SK-N-SH treated with all-trans-retinoic acid at 6 μM for 48 hours (cell line): ENCODE results near the gene EPHB2.
A peak's percentile ranks its signal among the peaks of the same experiment; 100 is the strongest.

ENCODE experiments used
- ATAC-seq: fragments of 200-7000 bp; cut with Tn5 transposase; 3 replicates; pipeline ENCODE4 v1.9.1; 2020; ENCODE audit warnings: mild to moderate bottlenecking, moderate library complexity
- BACH2 ChIP-seq: fragments of 250-450 bp; sonication (Bioruptor Pico); IDR thresholded peaks from 2 replicates; pipeline ENCODE4 v1.9.0; 2021; ENCODE audit warnings: mild to moderate bottlenecking, borderline replicate concordance
- CSDC2 ChIP-seq: fragments of 250-450 bp; sonication (Bioruptor Pico); IDR thresholded peaks from 2 replicates; pipeline ENCODE4 v1.5.0; 2020; ENCODE audit warnings: mild to moderate bottlenecking, moderate library complexity
- ESRRG ChIP-seq: fragments of 250-450 bp; sonication (Bioruptor Pico); IDR thresholded peaks from 2 replicates; pipeline ENCODE4 v1.6.1; 2021; ENCODE audit warnings: mild to moderate bottlenecking
- GLIS3 ChIP-seq: fragments of 250-450 bp; sonication (Bioruptor Pico); IDR thresholded peaks from 2 replicates; pipeline ENCODE4 v1.5.0; 2020; ENCODE audit warnings: mild to moderate bottlenecking, moderate library complexity
- ISL1 ChIP-seq: fragments of 250-450 bp; sonication (Bioruptor Pico); IDR thresholded peaks from 2 replicates; pipeline ENCODE4 v2.1.2; 2022; ENCODE audit warnings: mild to moderate bottlenecking, moderate library complexity
- RARB ChIP-seq: fragments of 250-450 bp; sonication (Bioruptor Pico); IDR thresholded peaks from 2 replicates; pipeline ENCODE4 v1.8.0; 2021; ENCODE audit warnings: mild to moderate bottlenecking, moderate library complexity
- SNAI2 ChIP-seq: fragments of 250-450 bp; sonication (Bioruptor Pico); IDR thresholded peaks from 2 replicates; pipeline ENCODE4 v1.5.0; 2020; ENCODE audit warnings: mild to moderate bottlenecking, moderate library complexity
- TCF4 ChIP-seq: fragments of 250-450 bp; sonication (Bioruptor Pico); IDR thresholded peaks from 2 replicates; pipeline ENCODE4 v1.8.0; 2021; ENCODE audit warnings: mild to moderate bottlenecking, moderate library complexity, borderline replicate concordance
- TOX ChIP-seq: fragments of 250-450 bp; sonication (Bioruptor Pico); IDR thresholded peaks from 2 replicates; pipeline ENCODE4 v1.8.0; 2021; ENCODE audit warnings: mild to moderate bottlenecking, moderate library complexity, borderline replicate concordance
- ZC3H10 ChIP-seq: fragments of 250-450 bp; sonication (Bioruptor Pico); IDR thresholded peaks from 2 replicates; pipeline ENCODE4 v1.5.1; 2021; ENCODE audit warnings: mild to moderate bottlenecking, moderate library complexity
- ZFP3 ChIP-seq: fragments of 250-450 bp; sonication (Bioruptor Pico); IDR thresholded peaks from 2 replicates; pipeline ENCODE4 v1.5.0; 2020; ENCODE audit warnings: mild to moderate bottlenecking, moderate library complexity
- ZFP30 ChIP-seq: fragments of 450-650 bp; formaldehyde crosslinking; IDR thresholded peaks from 2 replicates; pipeline ENCODE4 v1.5.0; 2022; ENCODE audit warnings: mild to moderate bottlenecking, moderate library complexity
- ZNF565 ChIP-seq: fragments of 450-650 bp; formaldehyde crosslinking; conservative IDR thresholded peaks from 2 replicates; pipeline ENCODE4 v1.5.0; 2020; ENCODE audit warnings: low read depth, mild to moderate bottlenecking, moderate library complexity
- ZNF70 ChIP-seq: fragments of 450-650 bp; formaldehyde crosslinking; IDR thresholded peaks from 2 replicates; pipeline ENCODE4 v1.5.0; 2020; ENCODE audit warnings: mild to moderate bottlenecking, moderate library complexity
- ZNF8 ChIP-seq: fragments of 450-650 bp; formaldehyde crosslinking; IDR thresholded peaks from 2 replicates; pipeline ENCODE4 v1.5.0; 2020; ENCODE audit warnings: mild to moderate bottlenecking, moderate library complexity
- TF ChIP-seq, protein P1 (sequence below): fragments of 250-450 bp; sonication (Bioruptor Pico); IDR thresholded peaks from 2 replicates; pipeline ENCODE4 v1.5.1; 2020; ENCODE audit warnings: low read depth, mild to moderate bottlenecking, moderate library complexity
- TF ChIP-seq, protein P2 (sequence below): fragments of 250-450 bp; sonication (Bioruptor Pico); IDR thresholded peaks from 2 replicates; pipeline ENCODE4 v1.5.1; 2021; ENCODE audit warnings: mild to moderate bottlenecking, moderate library complexity
- TF ChIP-seq, protein P3 (sequence below): fragments of 250-450 bp; sonication (Bioruptor Pico); IDR thresholded peaks from 2 replicates; pipeline ENCODE4 v1.5.0; 2020; ENCODE audit warnings: mild to moderate bottlenecking, moderate library complexity
- TF ChIP-seq, protein P4 (sequence below): fragments of 250-450 bp; sonication (Bioruptor Pico); IDR thresholded peaks from 2 replicates; pipeline ENCODE4 v1.8.0; 2021; ENCODE audit warnings: low read depth, mild to moderate bottlenecking, moderate library complexity, borderline replicate concordance

Gene EPHB2

DNA sequence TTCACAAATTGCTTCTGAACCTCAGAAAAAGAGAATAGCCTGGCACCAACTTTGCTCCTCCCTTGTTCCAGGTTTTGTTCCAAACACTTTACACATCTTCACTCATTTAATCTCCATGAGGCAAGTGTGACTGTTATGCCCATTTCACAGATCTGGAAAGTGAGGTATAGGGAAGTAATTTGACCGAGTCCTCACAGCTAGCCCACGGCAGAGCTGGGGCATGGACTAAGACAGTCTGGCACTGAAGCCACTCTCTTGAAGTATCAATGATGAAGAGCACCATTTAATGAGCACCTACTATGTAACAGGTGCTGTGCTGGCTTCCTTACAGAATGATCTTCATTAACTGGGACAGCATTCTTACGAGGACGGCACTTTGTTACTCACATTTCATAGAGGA, 38.6 kb upstream of the EPHB2 start:
- ATAC-seq = no peak
- no peak for TF ChIP-seq ZC3H10 (CRISPR knock-in tag)
- no peak for TF ChIP-seq ZFP3 (CRISPR knock-in tag)
- no peak for TF ChIP-seq RARB
- no peak for TF ChIP-seq CSDC2 (CRISPR knock-in tag)
- TF ChIP-seq, protein P1, sequence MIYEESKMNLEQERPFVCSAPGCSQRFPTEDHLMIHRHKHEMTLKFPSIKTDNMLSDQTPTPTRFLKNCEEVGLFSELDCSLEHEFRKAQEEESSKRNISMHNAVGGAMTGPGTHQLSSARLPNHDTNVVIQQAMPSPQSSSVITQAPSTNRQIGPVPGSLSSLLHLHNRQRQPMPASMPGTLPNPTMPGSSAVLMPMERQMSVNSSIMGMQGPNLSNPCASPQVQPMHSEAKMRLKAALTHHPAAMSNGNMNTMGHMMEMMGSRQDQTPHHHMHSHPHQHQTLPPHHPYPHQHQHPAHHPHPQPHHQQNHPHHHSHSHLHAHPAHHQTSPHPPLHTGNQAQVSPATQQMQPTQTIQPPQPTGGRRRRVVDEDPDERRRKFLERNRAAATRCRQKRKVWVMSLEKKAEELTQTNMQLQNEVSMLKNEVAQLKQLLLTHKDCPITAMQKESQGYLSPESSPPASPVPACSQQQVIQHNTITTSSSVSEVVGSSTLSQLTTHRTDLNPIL (CRISPR knock-in tag) = no peak
- TF ChIP-seq ZNF8 (CRISPR knock-in tag) = no peak
- TF ChIP-seq ESRRG = no peak
- no peak for TF ChIP-seq BACH2 (CRISPR knock-in tag)
- TF ChIP-seq ZNF565 = no peak
- no peak for TF ChIP-seq GLIS3
- TF ChIP-seq ZNF70 (CRISPR knock-in tag) = no peak
- TF ChIP-seq, protein P2, sequence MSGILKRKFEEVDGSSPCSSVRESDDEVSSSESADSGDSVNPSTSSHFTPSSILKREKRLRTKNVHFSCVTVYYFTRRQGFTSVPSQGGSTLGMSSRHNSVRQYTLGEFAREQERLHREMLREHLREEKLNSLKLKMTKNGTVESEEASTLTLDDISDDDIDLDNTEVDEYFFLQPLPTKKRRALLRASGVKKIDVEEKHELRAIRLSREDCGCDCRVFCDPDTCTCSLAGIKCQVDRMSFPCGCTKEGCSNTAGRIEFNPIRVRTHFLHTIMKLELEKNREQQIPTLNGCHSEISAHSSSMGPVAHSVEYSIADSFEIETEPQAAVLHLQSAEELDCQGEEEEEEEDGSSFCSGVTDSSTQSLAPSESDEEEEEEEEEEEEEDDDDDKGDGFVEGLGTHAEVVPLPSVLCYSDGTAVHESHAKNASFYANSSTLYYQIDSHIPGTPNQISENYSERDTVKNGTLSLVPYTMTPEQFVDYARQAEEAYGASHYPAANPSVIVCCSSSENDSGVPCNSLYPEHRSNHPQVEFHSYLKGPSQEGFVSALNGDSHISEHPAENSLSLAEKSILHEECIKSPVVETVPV (CRISPR knock-in tag) = no peak
- no peak for TF ChIP-seq TCF4 (CRISPR knock-in tag)
- TF ChIP-seq ISL1 = no peak
- TF ChIP-seq, protein P3, sequence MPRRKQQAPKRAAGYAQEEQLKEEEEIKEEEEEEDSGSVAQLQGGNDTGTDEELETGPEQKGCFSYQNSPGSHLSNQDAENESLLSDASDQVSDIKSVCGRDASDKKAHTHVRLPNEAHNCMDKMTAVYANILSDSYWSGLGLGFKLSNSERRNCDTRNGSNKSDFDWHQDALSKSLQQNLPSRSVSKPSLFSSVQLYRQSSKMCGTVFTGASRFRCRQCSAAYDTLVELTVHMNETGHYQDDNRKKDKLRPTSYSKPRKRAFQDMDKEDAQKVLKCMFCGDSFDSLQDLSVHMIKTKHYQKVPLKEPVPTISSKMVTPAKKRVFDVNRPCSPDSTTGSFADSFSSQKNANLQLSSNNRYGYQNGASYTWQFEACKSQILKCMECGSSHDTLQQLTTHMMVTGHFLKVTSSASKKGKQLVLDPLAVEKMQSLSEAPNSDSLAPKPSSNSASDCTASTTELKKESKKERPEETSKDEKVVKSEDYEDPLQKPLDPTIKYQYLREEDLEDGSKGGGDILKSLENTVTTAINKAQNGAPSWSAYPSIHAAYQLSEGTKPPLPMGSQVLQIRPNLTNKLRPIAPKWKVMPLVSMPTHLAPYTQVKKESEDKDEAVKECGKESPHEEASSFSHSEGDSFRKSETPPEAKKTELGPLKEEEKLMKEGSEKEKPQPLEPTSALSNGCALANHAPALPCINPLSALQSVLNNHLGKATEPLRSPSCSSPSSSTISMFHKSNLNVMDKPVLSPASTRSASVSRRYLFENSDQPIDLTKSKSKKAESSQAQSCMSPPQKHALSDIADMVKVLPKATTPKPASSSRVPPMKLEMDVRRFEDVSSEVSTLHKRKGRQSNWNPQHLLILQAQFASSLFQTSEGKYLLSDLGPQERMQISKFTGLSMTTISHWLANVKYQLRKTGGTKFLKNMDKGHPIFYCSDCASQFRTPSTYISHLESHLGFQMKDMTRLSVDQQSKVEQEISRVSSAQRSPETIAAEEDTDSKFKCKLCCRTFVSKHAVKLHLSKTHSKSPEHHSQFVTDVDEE (CRISPR knock-in tag) = no peak
- no peak for TF ChIP-seq TOX (CRISPR knock-in tag)
- no peak for TF ChIP-seq SNAI2 (CRISPR knock-in tag)
- TF ChIP-seq, protein P4, sequence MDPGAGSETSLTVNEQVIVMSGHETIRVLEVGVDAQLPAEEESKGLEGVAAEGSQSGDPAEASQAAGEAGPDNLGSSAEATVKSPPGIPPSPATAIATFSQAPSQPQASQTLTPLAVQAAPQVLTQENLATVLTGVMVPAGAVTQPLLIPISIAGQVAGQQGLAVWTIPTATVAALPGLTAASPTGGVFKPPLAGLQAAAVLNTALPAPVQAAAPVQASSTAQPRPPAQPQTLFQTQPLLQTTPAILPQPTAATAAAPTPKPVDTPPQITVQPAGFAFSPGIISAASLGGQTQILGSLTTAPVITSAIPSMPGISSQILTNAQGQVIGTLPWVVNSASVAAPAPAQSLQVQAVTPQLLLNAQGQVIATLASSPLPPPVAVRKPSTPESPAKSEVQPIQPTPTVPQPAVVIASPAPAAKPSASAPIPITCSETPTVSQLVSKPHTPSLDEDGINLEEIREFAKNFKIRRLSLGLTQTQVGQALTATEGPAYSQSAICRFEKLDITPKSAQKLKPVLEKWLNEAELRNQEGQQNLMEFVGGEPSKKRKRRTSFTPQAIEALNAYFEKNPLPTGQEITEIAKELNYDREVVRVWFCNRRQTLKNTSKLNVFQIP = no peak

DNA sequence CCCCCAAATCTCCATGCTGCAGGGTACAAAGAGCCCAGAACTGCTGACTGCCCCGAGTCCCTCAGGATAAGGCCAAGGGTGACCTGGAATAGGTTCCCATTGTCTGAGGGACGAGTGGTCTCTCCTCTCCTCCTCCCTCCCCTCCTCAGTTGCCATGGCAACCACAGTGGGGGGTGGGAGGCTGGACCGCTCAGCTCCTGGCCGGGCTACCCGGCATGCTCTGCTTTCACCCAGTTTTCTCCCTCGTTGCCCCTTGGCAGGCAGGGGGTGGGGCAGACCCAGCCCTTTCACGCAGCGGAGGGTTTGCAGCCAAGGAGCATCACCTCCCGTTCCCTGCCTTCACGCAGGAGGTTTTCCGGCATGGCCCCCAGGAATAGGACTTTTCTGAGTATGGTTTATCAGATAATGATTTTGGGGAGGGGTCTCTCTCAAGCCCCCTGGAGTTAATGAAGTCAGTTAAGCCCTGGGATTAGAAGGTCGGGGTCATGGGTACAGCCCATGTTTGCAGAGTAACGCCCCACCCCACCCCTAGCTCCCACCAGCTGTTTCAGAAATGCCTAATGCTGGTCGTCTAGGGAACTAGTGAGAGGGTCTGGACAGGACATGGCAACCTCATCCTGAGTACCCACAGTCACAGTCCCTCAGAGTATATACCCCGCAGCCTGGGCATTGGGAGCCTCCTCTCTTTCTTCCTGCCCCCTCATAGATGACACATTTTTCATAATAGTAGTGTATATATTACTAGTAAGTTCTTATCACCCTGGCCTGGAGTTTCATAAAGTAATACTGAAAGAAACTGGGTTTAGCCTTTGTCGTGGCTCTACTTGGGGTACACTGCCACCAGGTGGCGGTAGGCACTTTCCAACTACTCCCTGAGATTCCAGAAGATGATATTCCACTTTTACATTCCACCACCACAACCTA, 36.9 kb upstream of the EPHB2 start:
- ATAC-seq = peak; percentile 90

More for the DNA sequence above, 36.9 kb upstream of the EPHB2 start:
- no peak for TF ChIP-seq ZNF565
- TF ChIP-seq, protein P4 = no peak
- no peak for TF ChIP-seq TCF4 (CRISPR knock-in tag)
- TF ChIP-seq RARB = no peak
- TF ChIP-seq, protein P2 (CRISPR knock-in tag) = no peak
- no peak for TF ChIP-seq ZNF8 (CRISPR knock-in tag)
- no peak for TF ChIP-seq SNAI2 (CRISPR knock-in tag)
- no peak for TF ChIP-seq TOX (CRISPR knock-in tag)
- TF ChIP-seq ISL1 = no peak
- TF ChIP-seq ZFP30 (CRISPR knock-in tag) = no peak
